Stimulated activated naive CD8-positive, alpha-beta T cell treated with anti-CD3 and anti-CD28 coated beads, Interleukin-15, amount 100 ng/mL, for 72 hours (primary cell): ENCODE data around the gene FSIP1.

ENCODE experiments used
- ATAC-seq: fragments of 150-1000 bp; cut with Tn5 transposase; 2 replicates; pipeline ENCODE4 v1.10.0; 2021; ENCODE audit warnings: mild to moderate bottlenecking, moderate library complexity
- DNase-seq, 2 donors: peaks; one replicate each; pipeline ENCODE4 v3.0.0; 2021 to 2022
- H3K27ac Mint-ChIP-seq, 2 donors: one replicate each; pipeline ENCODE4 v1.8.0; 2022; ENCODE audit warnings: mild to moderate bottlenecking in 2 of 2, mixed read lengths in 2 of 2, moderate library complexity in 2 of 2
- H3K27me3 Mint-ChIP-seq: one replicate; pipeline ENCODE4 v1.8.0; 2022; ENCODE audit warnings: mixed read lengths
- H3K4me1 Mint-ChIP-seq: one replicate; pipeline ENCODE4 v1.8.0; 2022; ENCODE audit warnings: mild to moderate bottlenecking, mixed read lengths
- H3K4me3 Mint-ChIP-seq, 2 donors: one replicate each; pipeline ENCODE4 v1.8.0; 2022; ENCODE audit warnings: mild to moderate bottlenecking in 2 of 2, mixed read lengths in 2 of 2, moderate library complexity in 1 of 2
- H3K9me3 Mint-ChIP-seq, 2 donors: one replicate each; pipeline ENCODE4 v1.8.0; 2022; ENCODE audit warnings: mixed read lengths in 2 of 2

FSIP1 gene

GRCh38 chr15:39554746-39555387 lies 227.8 kb downstream of the FSIP1 start:
- Mint-ChIP-seq H3K4me3 (no peak overlapping the region), H3K27me3 (peaks cover 15% of the 10 kb centered on the region), H3K9me3 (no peaks in the 10 kb centered on the region), H3K4me1 (peaks cover 9% of the 10 kb centered on the region), H3K27ac (no peak overlapping the region)
- ATAC-seq (no peak), DNase-seq (no peak)

DNA sequence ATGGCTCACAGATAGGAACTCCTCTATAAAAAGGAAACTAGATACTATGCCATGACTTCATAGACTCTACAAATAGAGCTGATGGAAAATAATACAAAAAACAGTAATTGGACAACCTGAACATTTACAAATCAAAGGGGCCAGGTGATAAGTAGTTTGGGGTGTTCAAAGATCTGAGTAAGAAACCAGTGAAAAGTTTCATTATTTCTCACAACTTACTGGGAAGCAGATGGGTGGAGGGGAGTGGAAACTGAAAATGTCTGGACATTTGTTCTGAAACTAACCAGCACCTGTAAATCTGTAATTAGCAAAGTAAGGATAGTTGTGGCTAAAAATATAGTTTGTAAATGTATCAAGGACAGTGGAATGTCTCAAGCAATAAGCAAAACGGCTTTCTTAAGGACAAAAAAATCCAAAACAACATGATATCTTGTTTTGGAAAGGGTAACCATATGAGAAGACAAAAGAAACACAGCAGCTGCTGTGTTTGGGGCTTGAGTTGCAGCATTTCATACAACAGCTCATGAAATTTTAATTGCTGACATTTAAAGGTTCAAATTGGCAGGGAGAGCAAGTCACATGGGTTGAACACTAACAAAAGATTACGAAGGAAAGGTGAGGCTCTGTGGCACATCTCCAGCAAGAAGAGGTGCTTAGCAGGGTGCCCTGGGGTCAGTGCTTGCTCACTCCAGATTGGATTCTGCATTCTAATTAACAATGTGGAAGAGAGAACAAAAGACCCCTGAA lies 228.5 kb downstream of the FSIP1 start:
- no peak overlapping the region for H3K27ac Mint-ChIP-seq
- no peak overlapping the region for H3K4me3 Mint-ChIP-seq
- no peak for ATAC-seq
- H3K4me1 Mint-ChIP-seq = peaks cover 9% of the 10 kb centered on the region
- DNase-seq = no peak
- H3K9me3 Mint-ChIP-seq = no peaks in the 10 kb centered on the region
- H3K27me3 Mint-ChIP-seq = peaks cover 15% of the 10 kb centered on the region

DNA sequence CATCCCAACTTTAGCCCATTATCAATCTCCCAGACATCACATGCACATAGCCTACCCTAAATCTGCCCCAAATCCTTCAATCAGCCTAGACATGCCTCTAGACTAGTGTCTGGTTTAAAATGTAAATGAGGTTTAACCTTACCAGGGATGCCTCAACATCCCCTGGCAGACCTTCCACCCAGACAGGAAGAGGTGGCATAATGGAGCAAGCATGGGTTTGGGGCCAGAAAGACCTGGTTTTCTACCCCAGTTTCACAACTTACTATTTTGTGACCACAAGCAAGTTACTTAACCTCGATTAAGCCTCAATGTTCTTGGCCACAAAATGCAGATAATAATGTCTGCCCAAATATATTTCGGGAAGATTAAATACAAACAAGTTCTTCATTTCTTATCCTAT lies 230.1 kb downstream of the FSIP1 start:
- DNase-seq (no peak), ATAC-seq (no peak)
- peaks cover 9% of the 10 kb centered on the region for H3K4me1 Mint-ChIP-seq
- H3K9me3 Mint-ChIP-seq = no peaks in the 10 kb centered on the region
- no peak overlapping the region for H3K4me3 Mint-ChIP-seq
- no peak overlapping the region for H3K27ac Mint-ChIP-seq
- peaks cover 15% of the 10 kb centered on the region for H3K27me3 Mint-ChIP-seq

- ATAC-seq (no peak), DNase-seq (no peak)
- Mint-ChIP-seq H3K4me1 (peaks cover 9% of the 10 kb centered on the region), H3K27me3 (peaks cover 10% of the 10 kb centered on the region), H3K27ac (no peak overlapping the region), H3K9me3 (no peaks in the 10 kb centered on the region), H3K4me3 (no peak overlapping the region)
Observed at GRCh38 chr15:39551476-39551875, 231.2 kb downstream of the FSIP1 start.
